MCF 10A (cell line): Measurements from ENCODE around the gene ADAM10. TPM values are rescaled to one million over a fixed set of nuclear protein-coding genes. Genes with fewer than 3 reads are reported as not detected.

ENCODE experiments used
- BruUV-seq: library from RNA; stranded (reverse); fragments of 400-500 nt; replicated peaks from 2 replicates; lab custom pipeline; 2021; lab: Mats Ljungman, UMichigan
- CTCF ChIA-PET: fragments of 300-600 bp; sonication (Branson Sonifier 250); formaldehyde crosslinking; extraction: SDS; loops from one replicate; lab custom pipeline; 2021; ENCODE audit warnings: antibody characterized with exemption, inconsistent platforms; lab: Yijun Ruan, JAX
- POLR2A ChIA-PET: fragments of 300-600, 350-650 bp; sonication (Branson Sonifier 250); formaldehyde crosslinking; extraction: SDS; loops from one replicate; lab custom pipeline; 2020; ENCODE audit warnings: antibody characterized with exemption, inconsistent platforms; lab: Yijun Ruan, JAX
- DNase-seq: peaks from one replicate; pipeline ENCODE4 v3.0.0-alpha.2; 2018; ENCODE audit not compliant: unreplicated experiment
- H3K27ac Mint-ChIP-seq: one replicate; pipeline ENCODE4 v1.8.0; 2022; ENCODE audit warnings: mild to moderate bottlenecking, low read depth, mixed read lengths; ENCODE audit not compliant: unreplicated experiment
- H3K27me3 Mint-ChIP-seq: one replicate; pipeline ENCODE4 v1.8.0; 2022; ENCODE audit warnings: mixed read lengths; ENCODE audit not compliant: insufficient read depth, unreplicated experiment
- H3K36me3 Mint-ChIP-seq: one replicate; pipeline ENCODE4 v1.8.0; 2022; ENCODE audit warnings: mild to moderate bottlenecking, moderate library complexity, mixed read lengths; ENCODE audit not compliant: insufficient read depth, unreplicated experiment
- H3K4me1 Mint-ChIP-seq: one replicate; pipeline ENCODE4 v1.8.0; 2022; ENCODE audit warnings: mixed read lengths; ENCODE audit not compliant: insufficient read depth, unreplicated experiment
- H3K4me3 Mint-ChIP-seq: one replicate; pipeline ENCODE4 v1.8.0; 2022; ENCODE audit warnings: mild to moderate bottlenecking, moderate library complexity, mixed read lengths; ENCODE audit not compliant: unreplicated experiment
- H3K9me3 Mint-ChIP-seq: one replicate; pipeline ENCODE4 v1.8.0; 2022; ENCODE audit warnings: mixed read lengths; ENCODE audit not compliant: unreplicated experiment
- CTCF ChIP-seq: fragments of 200-600 bp; IDR thresholded peaks from one replicate; pipeline ENCODE4 v1.8.0; 2022; ENCODE audit warnings: antibody characterized with exemption, mild to moderate bottlenecking; ENCODE audit not compliant: unreplicated experiment
- intact Hi-C: fragments of 100-400 bp; cut with micrococcal nuclease; formaldehyde crosslinking; loops from 2 replicates; pipeline ENCODE4 v1.14.1; 2022
- total RNA-seq: library from RNA; stranded (reverse); gene quantifications from 2 replicates; pipeline ENCODE4 v1.2.3, GENCODE V29; 2022

ADAM10 gene
- total RNA-seq, 1 experiment from 2014 or later = 87.5 TPM

- H3K27me3 Mint-ChIP-seq = no peaks in the 10 kb centered on the region
- intact Hi-C loops = no loop called here
- BruUV-seq = no TSS peak
- DNase-seq = no peak
- H3K4me1 Mint-ChIP-seq = peaks cover 27% of the 10 kb centered on the region
- ChIA-PET POLR2A (interaction anchor here (0.8 to 2.0 kb wide), 7 partner anchors 8 to 190 kb away, joined by 3 to 8 read pairs (median 5); partner anchors contain the start of gene MINDY2), CTCF (interaction anchor here (0.6 to 0.7 kb wide), 2 partner anchors 20 to 25 kb away, joined by 3 read pairs; no protein-coding TSS in a partner anchor)
- no peaks in the 10 kb centered on the region for H3K9me3 Mint-ChIP-seq
- no peaks in the 10 kb centered on the region for H3K36me3 Mint-ChIP-seq
- no peak overlapping the region for H3K27ac Mint-ChIP-seq
- no peak overlapping the region for H3K4me3 Mint-ChIP-seq
- TF ChIP-seq CTCF = no peak
Observed at GRCh38 chr15:58742022-58742813, 7.3 kb downstream of the ADAM10 start.

GRCh38 chr15:58741032-58741431, 8.5 kb downstream of the ADAM10 start:
- peaks cover 25% of the 10 kb centered on the region for H3K4me1 Mint-ChIP-seq
- H3K27ac Mint-ChIP-seq = no peak overlapping the region
- ChIA-PET POLR2A (interaction anchor here (0.6 to 1.9 kb wide), 7 partner anchors 8 to 1474 kb away, joined by 3 to 5 read pairs (median 4); no protein-coding TSS in a partner anchor), CTCF (no interaction called here)
- BruUV-seq = no TSS peak
- no peaks in the 10 kb centered on the region for H3K9me3 Mint-ChIP-seq
- TF ChIP-seq CTCF = no peak
- no peak for DNase-seq
- no peaks in the 10 kb centered on the region for H3K36me3 Mint-ChIP-seq
- intact Hi-C loops = no loop called here
- no peaks in the 10 kb centered on the region for H3K27me3 Mint-ChIP-seq
- no peak overlapping the region for H3K4me3 Mint-ChIP-seq

- no peaks in the 10 kb centered on the region for H3K36me3 Mint-ChIP-seq
- CTCF ChIA-PET = no interaction called here
- DNase-seq = no peak
- H3K27me3 Mint-ChIP-seq = no peaks in the 10 kb centered on the region
- no TSS peak for BruUV-seq
- H3K4me3 Mint-ChIP-seq = no peak overlapping the region
- H3K27ac Mint-ChIP-seq = no peak overlapping the region
- intact Hi-C loops = no loop called here
- no peaks in the 10 kb centered on the region for H3K9me3 Mint-ChIP-seq
- no peak for TF ChIP-seq CTCF
- POLR2A ChIA-PET = interaction anchor here (0.6 to 6.5 kb wide), 5 partner anchors 7 to 442 kb away, joined by 3 to 119 read pairs (median 4); partner anchors contain the start of gene ADAM10
- peaks cover 26% of the 10 kb centered on the region for H3K4me1 Mint-ChIP-seq
Observed at GRCh38 chr15:58740436-58740835, 9.1 kb downstream of the ADAM10 start.

- Mint-ChIP-seq H3K27ac (peak overlapping the region; percentile 53), H3K36me3 (no peaks in the 10 kb centered on the region), H3K27me3 (no peaks in the 10 kb centered on the region), H3K9me3 (no peaks in the 10 kb centered on the region), H3K4me1 (peaks cover 32% of the 10 kb centered on the region), H3K4me3 (no peak overlapping the region)
- no TSS peak for BruUV-seq
- TF ChIP-seq CTCF = no peak
- intact Hi-C loops = no loop called here
- peak; percentile 36 for DNase-seq
- CTCF ChIA-PET = interaction anchor here (1.1 kb wide), 1 partner anchor 15 kb away, joined by 4 read pairs; no protein-coding TSS in a partner anchor
- POLR2A ChIA-PET = interaction anchor here (0.9 to 6.5 kb wide), 7 partner anchors 9 to 377 kb away, joined by 3 to 119 read pairs (median 3); partner anchors contain the start of genes ADAM10 and MINDY2
Observed at GRCh38 chr15:58738046-58738707, 11.3 kb downstream of the ADAM10 start.
